HG02623 (cell line): ENCODE measurements around the gene FRMD6.

Source experiments
- ATAC-seq: cut with Tn5 transposase; IDR thresholded peaks from one replicate; pipeline ENCODE4 v1.9.1; 2021; ENCODE audit warnings: moderate library complexity; ENCODE audit not compliant: unreplicated experiment

The FRMD6 gene

GRCh38 chr14:51651388-51652167, at the start of gene FRMD6:
FRMD6 (plus strand) TSS chr14:51651910; CDS start chr14:51689837, 37,927 bp downstream.
- ATAC-seq: peak; percentile 68

GRCh38 chr14:51602310-51602709, 49.4 kb upstream of the FRMD6 start:
- ATAC-seq: no peak

GRCh38 chr14:51603495-51603894, 48.2 kb upstream of the FRMD6 start:
- ATAC-seq: no peak

GRCh38 chr14:51604073-51604472, 47.6 kb upstream of the FRMD6 start:
- ATAC-seq: no peak

GRCh38 chr14:51605575-51605974, 46.1 kb upstream of the FRMD6 start:
- no peak for ATAC-seq

GRCh38 chr14:51607711-51608110, 44.0 kb upstream of the FRMD6 start:
- ATAC-seq: no peak

- ATAC-seq: no peak
Observed at GRCh38 chr14:51609251-51609954, 42.3 kb upstream of the FRMD6 start.

GRCh38 chr14:51609955-51610283, 41.8 kb upstream of the FRMD6 start:
- peak; percentile 43 for ATAC-seq

GRCh38 chr14:51610771-51611170, 40.9 kb upstream of the FRMD6 start:
- no peak for ATAC-seq

GRCh38 chr14:51612449-51612848, 39.3 kb upstream of the FRMD6 start:
- ATAC-seq: no peak

GRCh38 chr14:51613416-51613815, 38.3 kb upstream of the FRMD6 start:
- no peak for ATAC-seq

GRCh38 chr14:51614707-51615106, 37.0 kb upstream of the FRMD6 start:
- no peak for ATAC-seq

- no peak for ATAC-seq
Observed at GRCh38 chr14:51616256-51616655, 35.5 kb upstream of the FRMD6 start.

GRCh38 chr14:51616724-51617409, 34.8 kb upstream of the FRMD6 start:
- no peak for ATAC-seq

- ATAC-seq: no peak
Observed at GRCh38 chr14:51619561-51619960, 32.1 kb upstream of the FRMD6 start.

- ATAC-seq: no peak
Observed at GRCh38 chr14:51620056-51620455, 31.7 kb upstream of the FRMD6 start.

GRCh38 chr14:51621654-51622053, 30.1 kb upstream of the FRMD6 start:
- ATAC-seq: no peak

- no peak for ATAC-seq
Observed at GRCh38 chr14:51622376-51622775, 29.3 kb upstream of the FRMD6 start.

- no peak for ATAC-seq
Observed at GRCh38 chr14:51624955-51625569, 26.6 kb upstream of the FRMD6 start.

GRCh38 chr14:51626185-51626584, 25.5 kb upstream of the FRMD6 start:
- no peak for ATAC-seq

GRCh38 chr14:51626788-51627187, 24.9 kb upstream of the FRMD6 start:
- no peak for ATAC-seq
